ENCODE data around the gene ADGRA3.

The ADGRA3 gene

GRCh38 chr4:22515888-22516541 is at the start of gene ADGRA3:
Gene ADGRA3 (minus strand): TSS chr4:22516066. CDS start chr4:22515784, 282 bp downstream.
- no peak for DNase-seq (ENCODE audit: low read depth)

GRCh38 chr4:22556495-22556894 is 40.6 kb upstream of the ADGRA3 start:
- DNase-seq (ENCODE audit: low read depth) = no peak

GRCh38 chr4:22554670-22555069 is 38.8 kb upstream of the ADGRA3 start:
- no peak for DNase-seq (ENCODE audit: low read depth)

GRCh38 chr4:22553560-22553959 is 37.7 kb upstream of the ADGRA3 start:
- no peak for DNase-seq (ENCODE audit: low read depth)

GRCh38 chr4:22552812-22553211 is 36.9 kb upstream of the ADGRA3 start:
- no peak for DNase-seq (ENCODE audit: low read depth)

- DNase-seq (ENCODE audit: low read depth) = no peak
Observed at GRCh38 chr4:22551550-22551949, 35.7 kb upstream of the ADGRA3 start.

GRCh38 chr4:22546299-22546698 is 30.4 kb upstream of the ADGRA3 start:
- no peak for DNase-seq (ENCODE audit: low read depth)

GRCh38 chr4:22539251-22539650 is 23.4 kb upstream of the ADGRA3 start:
- no peak for DNase-seq (ENCODE audit: low read depth)

GRCh38 chr4:22537864-22538263 is 22.0 kb upstream of the ADGRA3 start:
- no peak for DNase-seq (ENCODE audit: low read depth)

GRCh38 chr4:22534374-22534773 is 18.5 kb upstream of the ADGRA3 start:
- DNase-seq (ENCODE audit: low read depth) = no peak

- DNase-seq (ENCODE audit: low read depth) = no peak
Observed at GRCh38 chr4:22532896-22533295, 17.0 kb upstream of the ADGRA3 start.

- DNase-seq (ENCODE audit: low read depth) = no peak
Observed at GRCh38 chr4:22532117-22532516, 16.3 kb upstream of the ADGRA3 start.

- DNase-seq (ENCODE audit: low read depth) = no peak
Observed at GRCh38 chr4:22531311-22532019, 15.6 kb upstream of the ADGRA3 start.

GRCh38 chr4:22524895-22525294 is 9.0 kb upstream of the ADGRA3 start:
- no peak for DNase-seq (ENCODE audit: low read depth)

- DNase-seq (ENCODE audit: low read depth) = no peak
Observed at GRCh38 chr4:22522706-22523501, 7.0 kb upstream of the ADGRA3 start.

- DNase-seq (ENCODE audit: low read depth) = no peak
Observed at GRCh38 chr4:22522206-22522605, 6.3 kb upstream of the ADGRA3 start.

- no peak for DNase-seq (ENCODE audit: low read depth)
Observed at GRCh38 chr4:22521240-22521639, 5.4 kb upstream of the ADGRA3 start.

GRCh38 chr4:22515145-22515887 is 550 bp downstream of the ADGRA3 start:
- no peak for DNase-seq (ENCODE audit: low read depth)

- DNase-seq (ENCODE audit: low read depth) = no peak
Observed at GRCh38 chr4:22514481-22514880, 1.4 kb downstream of the ADGRA3 start.

GRCh38 chr4:22514001-22514400 is 1.9 kb downstream of the ADGRA3 start:
- no peak for DNase-seq (ENCODE audit: low read depth)

GRCh38 chr4:22512306-22512705 is 3.6 kb downstream of the ADGRA3 start:
- no peak for DNase-seq (ENCODE audit: low read depth)

GRCh38 chr4:22510750-22511149 is 5.1 kb downstream of the ADGRA3 start:
- no peak for DNase-seq (ENCODE audit: low read depth)

Measured in stimulated activated CD8-positive, alpha-beta memory T cell treated with anti-CD3 and anti-CD28 coated beads, Interleukin-12 subunit alpha, Interleukin-12 subunit beta, amount 100 ng/mL, for 1 hour (primary cell).